Muscle layer of duodenum (tissue), 2 donors: Measurements from ENCODE around the gene GTPBP10.
A peak's percentile ranks its signal among the peaks of the same experiment; 100 is the strongest.

ENCODE experiments used
- H3K27ac ChIP-seq: one replicate; pipeline ENCODE4 v1.7.0; 2013; ENCODE audit warnings: mild to moderate bottlenecking, low read length
- H3K27me3 ChIP-seq: one replicate; pipeline ENCODE4 v1.7.0; 2013; ENCODE audit warnings: low read depth, mild to moderate bottlenecking, control low read depth, low read length
- H3K36me3 ChIP-seq, 2 donors: one replicate each; pipeline ENCODE4 v1.7.0; 2013; ENCODE audit warnings: low read length in 2 of 2, control low read depth in 1 of 2, mild to moderate bottlenecking in 1 of 2; ENCODE audit not compliant: insufficient read depth in 2 of 2, control insufficient read depth in 1 of 2
- H3K4me1 ChIP-seq, 2 donors: one replicate each; pipeline ENCODE4 v1.7.0; 2013; ENCODE audit warnings: low read length in 2 of 2, mild to moderate bottlenecking in 2 of 2, control low read depth in 1 of 2, moderate library complexity in 1 of 2; ENCODE audit not compliant: insufficient read depth in 2 of 2, control insufficient read depth in 1 of 2
- H3K4me3 ChIP-seq, 2 donors: one replicate each; pipeline ENCODE4 v1.7.0; 2013; ENCODE audit warnings: low read length in 2 of 2, low read depth in 1 of 2, mild to moderate bottlenecking in 1 of 2
- H3K9me3 ChIP-seq, 2 donors: one replicate each; pipeline ENCODE4 v1.7.0; 2013; ENCODE audit warnings: low read length in 2 of 2, control low read depth in 1 of 2, mild to moderate bottlenecking in 1 of 2; ENCODE audit not compliant: control insufficient read depth in 1 of 2
- donor health status: healthy.

GTPBP10 gene

DNA sequence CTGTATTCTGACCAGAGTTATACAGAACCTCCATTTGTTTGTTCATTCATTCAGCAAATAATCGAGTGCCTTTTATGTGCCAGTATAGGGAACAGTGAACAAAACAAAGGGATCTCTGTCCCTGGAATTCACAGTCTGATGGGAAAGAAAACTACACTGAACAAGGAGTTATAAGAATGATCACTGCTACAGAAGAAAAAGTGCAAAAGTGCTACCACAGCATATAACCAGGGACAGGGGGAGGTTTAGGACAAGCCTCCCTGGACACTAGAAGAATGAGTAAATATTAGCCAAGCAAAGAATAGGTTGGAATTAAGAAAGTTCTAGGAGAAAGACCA, 60.9 kb downstream of the GTPBP10 start:
- Histone ChIP-seq H3K36me3 (peaks cover 4 to 23% of the 10 kb centered on the region in 2 donors), H3K27ac (no peak overlapping the region), H3K4me1 (peaks cover 4 to 12% of the 10 kb centered on the region in 2 donors)

GRCh38 chr7:90408142-90408541, 61.6 kb downstream of the GTPBP10 start:
- H3K9me3 ChIP-seq = no peaks in the 10 kb centered on the region
- H3K36me3 ChIP-seq = peaks cover 10 to 30% of the 10 kb centered on the region in 2 donors
- H3K4me1 ChIP-seq = peaks cover 0 to 12% of the 10 kb centered on the region in 2 donors
- no peak overlapping the region for H3K27ac ChIP-seq
- H3K27me3 ChIP-seq = no peaks in the 10 kb centered on the region
- no peak overlapping the region for H3K4me3 ChIP-seq

More for the DNA sequence above, 60.9 kb downstream of the GTPBP10 start:
- Histone ChIP-seq H3K9me3 (no peaks in the 10 kb centered on the region), H3K4me3 (no peak overlapping the region), H3K27me3 (no peaks in the 10 kb centered on the region)

GRCh38 chr7:90409667-90410066, 63.2 kb downstream of the GTPBP10 start:
- Histone ChIP-seq H3K4me1 (peaks cover 0 to 12% of the 10 kb centered on the region in 2 donors), H3K27me3 (no peaks in the 10 kb centered on the region), H3K4me3 (no peak overlapping the region), H3K9me3 (no peaks in the 10 kb centered on the region), H3K27ac (peak overlapping the region; percentile 64), H3K36me3 (peaks cover 19 to 27% of the 10 kb centered on the region in 2 donors)

DNA sequence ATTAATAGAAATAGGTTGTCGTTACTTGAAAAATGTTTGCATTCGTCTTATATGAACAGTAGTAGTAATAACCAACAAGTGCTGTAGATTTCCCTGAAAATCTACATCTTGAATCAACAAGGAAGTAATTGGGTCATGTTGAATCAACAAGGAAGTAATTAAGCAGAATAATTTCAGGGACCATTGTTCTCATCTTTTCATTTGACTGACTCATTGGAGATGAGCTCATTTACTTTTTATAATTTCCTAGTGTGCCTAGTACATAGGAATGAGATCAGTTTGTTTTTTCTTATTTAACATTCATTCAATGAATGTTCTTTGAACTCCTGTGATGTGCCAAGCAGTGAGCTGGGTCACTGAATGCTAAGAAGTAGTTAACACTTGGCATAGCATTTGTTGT, 65.0 kb downstream of the GTPBP10 start:
- Histone ChIP-seq H3K4me3 (no peak overlapping the region), H3K27me3 (no peaks in the 10 kb centered on the region), H3K36me3 (peaks cover 19 to 21% of the 10 kb centered on the region in 2 donors), H3K27ac (no peak overlapping the region), H3K4me1 (peaks cover 0 to 5% of the 10 kb centered on the region in 2 donors), H3K9me3 (no peaks in the 10 kb centered on the region)

DNA sequence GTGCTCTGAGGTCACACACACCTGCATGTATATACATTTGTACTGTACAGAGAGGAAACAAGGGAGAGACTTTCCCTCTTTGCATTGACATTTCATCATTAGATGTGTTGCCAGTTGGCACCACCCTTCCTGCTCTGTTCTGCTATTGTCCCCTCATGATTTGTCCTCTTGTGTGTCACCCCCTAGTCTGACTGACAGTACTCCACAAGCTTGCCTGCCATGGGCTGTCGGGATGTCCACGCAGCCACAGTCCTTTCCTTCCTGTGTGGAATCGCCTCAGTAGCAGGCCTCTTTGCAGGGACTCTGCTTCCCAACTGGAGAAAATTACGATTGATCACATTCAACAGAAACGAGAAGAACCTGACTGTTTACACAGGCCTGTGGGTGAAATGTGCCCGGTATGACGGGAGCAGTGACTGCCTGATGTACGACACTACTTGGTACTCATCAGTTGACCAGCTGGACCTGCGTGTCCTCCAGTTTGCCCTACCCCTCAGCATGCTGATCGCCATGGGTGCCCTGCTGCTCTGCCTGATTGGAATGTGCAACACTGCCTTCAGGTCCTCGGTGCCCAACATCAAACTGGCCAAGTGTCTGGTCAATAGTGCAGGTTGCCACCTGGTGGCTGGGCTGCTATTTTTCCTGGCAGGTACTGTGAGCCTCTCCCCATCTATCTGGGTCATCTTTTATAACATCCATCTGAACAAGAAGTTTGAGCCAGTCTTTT, 66.1 kb downstream of the GTPBP10 start:
- Histone ChIP-seq H3K27me3 (no peaks in the 10 kb centered on the region), H3K36me3 (peaks cover 13 to 15% of the 10 kb centered on the region in 2 donors), H3K4me1 (peaks cover 0 to 5% of the 10 kb centered on the region in 2 donors), H3K9me3 (no peaks in the 10 kb centered on the region), H3K4me3 (no peak overlapping the region), H3K27ac (no peak overlapping the region)

- peaks cover 13 to 14% of the 10 kb centered on the region in 2 donors for H3K36me3 ChIP-seq
- no peaks in the 10 kb centered on the region for H3K27me3 ChIP-seq
- H3K4me3 ChIP-seq = no peak overlapping the region
- H3K9me3 ChIP-seq = no peaks in the 10 kb centered on the region
- H3K27ac ChIP-seq = no peak overlapping the region
- peaks cover 0 to 5% of the 10 kb centered on the region in 2 donors for H3K4me1 ChIP-seq
These were observed 66.6 kb downstream of the GTPBP10 start for GRCh38 chr7:90413185-90413528.

GRCh38 chr7:90421651-90422050, 75.1 kb downstream of the GTPBP10 start:
- no peaks in the 10 kb centered on the region for H3K27me3 ChIP-seq
- no peak overlapping the region for H3K4me3 ChIP-seq
- H3K27ac ChIP-seq = no peak overlapping the region
- no peaks in the 10 kb centered on the region for H3K36me3 ChIP-seq
- no peaks in the 10 kb centered on the region for H3K9me3 ChIP-seq
- H3K4me1 ChIP-seq = no peaks in the 10 kb centered on the region

DNA sequence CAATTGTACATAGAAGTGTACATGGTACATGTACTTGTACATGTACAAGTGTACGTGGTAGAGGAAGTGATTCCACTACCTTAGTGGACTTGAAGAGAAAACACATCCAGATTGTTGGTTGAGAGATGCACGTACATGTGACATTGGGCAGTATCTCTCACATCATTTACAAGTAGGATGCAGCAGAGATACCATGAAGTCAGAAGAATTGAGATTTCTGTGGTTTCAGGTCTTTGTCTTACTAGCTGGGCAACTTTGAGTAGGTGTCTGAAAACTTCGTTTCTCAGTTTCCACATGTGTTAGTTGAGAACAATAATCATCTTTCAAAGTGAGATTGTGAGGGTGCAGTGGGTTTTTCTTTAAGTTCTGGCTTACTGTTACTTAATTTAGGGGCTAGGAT, 78.2 kb downstream of the GTPBP10 start:
- Histone ChIP-seq H3K36me3 (no peaks in the 10 kb centered on the region), H3K27me3 (no peaks in the 10 kb centered on the region), H3K4me3 (no peak overlapping the region), H3K27ac (no peak overlapping the region), H3K9me3 (no peaks in the 10 kb centered on the region), H3K4me1 (no peaks in the 10 kb centered on the region)

GRCh38 chr7:90425376-90425775, 78.9 kb downstream of the GTPBP10 start:
- H3K36me3 ChIP-seq = no peaks in the 10 kb centered on the region
- no peaks in the 10 kb centered on the region for H3K9me3 ChIP-seq
- H3K27ac ChIP-seq = no peak overlapping the region
- H3K27me3 ChIP-seq = no peaks in the 10 kb centered on the region
- H3K4me3 ChIP-seq = no peak overlapping the region
- H3K4me1 ChIP-seq = no peaks in the 10 kb centered on the region

DNA sequence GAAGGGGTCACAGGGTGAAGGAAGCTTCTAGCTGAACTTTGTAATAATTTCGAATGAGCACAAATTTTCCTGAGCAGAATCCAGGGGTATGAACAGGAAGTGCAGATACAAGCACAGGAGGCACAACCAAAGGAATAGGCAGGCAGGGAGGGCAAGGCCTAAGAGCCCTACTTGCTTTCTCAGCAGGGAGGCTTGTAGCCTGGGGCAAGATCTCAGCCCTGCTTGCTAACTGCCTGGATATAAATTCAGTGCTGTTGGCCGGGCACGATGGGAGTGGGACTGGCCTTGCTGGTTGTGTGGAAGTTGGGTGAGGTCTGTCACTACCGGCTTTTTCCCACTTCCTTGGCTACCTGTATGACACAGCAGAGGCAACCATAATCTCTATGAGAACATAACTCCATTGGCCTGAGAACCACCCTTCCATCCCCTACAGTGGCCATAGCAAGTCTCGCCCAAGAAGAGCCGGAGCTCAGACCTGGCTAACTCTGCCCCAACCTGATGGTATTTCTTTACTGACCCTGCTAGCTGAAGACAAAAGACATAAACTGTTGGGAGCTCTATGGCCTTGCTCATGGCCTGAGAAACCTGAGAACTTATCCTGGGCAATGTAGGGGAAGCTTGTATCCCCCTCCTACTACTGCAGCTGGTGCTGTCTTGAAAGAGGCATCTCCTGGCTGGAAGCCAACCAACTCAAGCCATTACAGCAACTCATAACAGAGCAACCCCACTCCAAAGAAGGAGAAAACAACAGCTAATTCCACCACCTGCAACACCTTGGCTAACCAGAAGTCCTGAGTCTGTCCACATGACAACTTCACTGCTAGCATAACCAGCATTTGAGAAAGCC, 84.3 kb downstream of the GTPBP10 start:
- H3K27me3 ChIP-seq = no peaks in the 10 kb centered on the region
- no peak overlapping the region for H3K4me3 ChIP-seq
- H3K27ac ChIP-seq = no peak overlapping the region
- no peaks in the 10 kb centered on the region for H3K36me3 ChIP-seq
- H3K9me3 ChIP-seq = peaks cover 0 to 4% of the 10 kb centered on the region in 2 donors
- H3K4me1 ChIP-seq = no peaks in the 10 kb centered on the region

DNA sequence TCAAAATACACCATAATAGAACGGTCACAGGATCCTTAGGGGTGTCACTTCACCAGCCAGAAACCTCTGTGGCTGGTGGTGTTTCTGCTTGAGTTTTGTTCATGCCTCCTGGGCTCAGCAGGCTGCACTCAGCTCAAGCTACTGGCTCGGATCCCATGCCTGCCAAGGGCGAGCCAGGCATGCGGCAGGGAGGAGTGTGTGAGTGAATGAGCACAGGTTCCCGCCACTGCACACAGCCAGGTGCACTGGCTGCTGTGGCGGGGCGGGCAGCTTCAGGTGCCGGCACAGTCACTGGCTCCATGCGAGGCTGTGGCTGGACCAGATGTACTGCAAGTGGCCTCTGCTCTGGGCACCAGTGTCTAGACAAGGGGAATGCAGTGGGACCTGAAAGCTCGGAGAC, 86.2 kb downstream of the GTPBP10 start:
- Histone ChIP-seq H3K27me3 (no peaks in the 10 kb centered on the region), H3K4me1 (no peaks in the 10 kb centered on the region), H3K4me3 (no peak overlapping the region), H3K9me3 (peaks cover 0 to 4% of the 10 kb centered on the region in 2 donors), H3K27ac (no peak overlapping the region), H3K36me3 (no peaks in the 10 kb centered on the region)
